A549 (cell line): ENCODE data around the gene VSIG8.

ENCODE experiments used
- MAFK ChIP-seq: fragments of 450-650 bp; IDR thresholded peaks from 2 replicates; pipeline ENCODE4 v1.6.1; 2014; ENCODE audit not compliant: partially characterized antibody
- POLR2A ChIP-seq: IDR thresholded peaks from 2 replicates; pipeline ENCODE4 v1.6.1; 2012; ENCODE audit warnings: mild to moderate bottlenecking, low read length
- RCOR1 ChIP-seq: fragments of 150-350 bp; IDR thresholded peaks from 2 replicates; pipeline ENCODE4 v1.6.1; 2014; ENCODE audit warnings: antibody characterized with exemption, low read length, low read depth
- TF ChIP-seq, protein P1 (sequence below): fragments of >200 bp; sonication (Bioruptor Twin); formaldehyde crosslinking; IDR thresholded peaks from 3 replicates; pipeline ENCODE4 v1.5.1; 2016
- TF ChIP-seq, protein P2 (sequence below): fragments of 450-650 bp; IDR thresholded peaks from 2 replicates; pipeline ENCODE4 v1.6.1; 2014; ENCODE audit warnings: antibody characterized with exemption

DNA sequence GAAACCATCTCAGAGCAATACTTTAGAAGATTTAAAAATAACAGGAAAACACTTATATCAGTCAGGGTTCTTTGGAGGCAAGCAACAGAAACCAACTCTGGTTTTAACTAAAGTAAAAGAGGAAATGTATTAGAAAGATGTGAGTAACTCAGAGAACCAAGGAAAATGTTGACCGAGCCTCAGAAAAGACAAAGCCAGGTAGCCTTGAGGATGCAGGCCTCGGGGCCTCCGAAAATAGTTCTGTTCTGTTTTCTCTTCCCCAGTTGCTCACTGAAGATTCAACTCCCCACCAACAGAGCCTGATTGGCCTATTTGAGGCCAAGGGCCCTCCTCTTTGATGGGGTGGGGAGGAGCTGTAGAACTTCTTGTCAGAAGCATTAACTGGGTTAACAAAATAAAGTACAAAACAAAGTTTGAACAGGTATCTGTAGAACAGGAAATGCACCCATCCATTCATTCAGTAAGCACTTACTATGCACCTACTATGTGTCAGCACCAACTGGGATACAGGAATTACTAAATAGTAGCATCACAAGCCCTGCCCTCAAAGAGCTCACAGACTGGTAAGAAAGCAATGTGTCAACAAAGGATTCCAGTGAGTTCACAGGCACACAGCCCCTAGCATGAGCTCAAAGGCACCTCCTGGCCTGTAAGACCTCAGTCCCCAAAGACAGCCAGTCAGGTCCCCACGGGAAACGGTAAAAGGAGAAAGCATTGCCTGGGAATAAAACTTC, 23.2 kb downstream of the VSIG8 start:
- TF ChIP-seq, protein P1, sequence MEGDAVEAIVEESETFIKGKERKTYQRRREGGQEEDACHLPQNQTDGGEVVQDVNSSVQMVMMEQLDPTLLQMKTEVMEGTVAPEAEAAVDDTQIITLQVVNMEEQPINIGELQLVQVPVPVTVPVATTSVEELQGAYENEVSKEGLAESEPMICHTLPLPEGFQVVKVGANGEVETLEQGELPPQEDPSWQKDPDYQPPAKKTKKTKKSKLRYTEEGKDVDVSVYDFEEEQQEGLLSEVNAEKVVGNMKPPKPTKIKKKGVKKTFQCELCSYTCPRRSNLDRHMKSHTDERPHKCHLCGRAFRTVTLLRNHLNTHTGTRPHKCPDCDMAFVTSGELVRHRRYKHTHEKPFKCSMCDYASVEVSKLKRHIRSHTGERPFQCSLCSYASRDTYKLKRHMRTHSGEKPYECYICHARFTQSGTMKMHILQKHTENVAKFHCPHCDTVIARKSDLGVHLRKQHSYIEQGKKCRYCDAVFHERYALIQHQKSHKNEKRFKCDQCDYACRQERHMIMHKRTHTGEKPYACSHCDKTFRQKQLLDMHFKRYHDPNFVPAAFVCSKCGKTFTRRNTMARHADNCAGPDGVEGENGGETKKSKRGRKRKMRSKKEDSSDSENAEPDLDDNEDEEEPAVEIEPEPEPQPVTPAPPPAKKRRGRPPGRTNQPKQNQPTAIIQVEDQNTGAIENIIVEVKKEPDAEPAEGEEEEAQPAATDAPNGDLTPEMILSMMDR: no peak
- TF ChIP-seq, protein P2, sequence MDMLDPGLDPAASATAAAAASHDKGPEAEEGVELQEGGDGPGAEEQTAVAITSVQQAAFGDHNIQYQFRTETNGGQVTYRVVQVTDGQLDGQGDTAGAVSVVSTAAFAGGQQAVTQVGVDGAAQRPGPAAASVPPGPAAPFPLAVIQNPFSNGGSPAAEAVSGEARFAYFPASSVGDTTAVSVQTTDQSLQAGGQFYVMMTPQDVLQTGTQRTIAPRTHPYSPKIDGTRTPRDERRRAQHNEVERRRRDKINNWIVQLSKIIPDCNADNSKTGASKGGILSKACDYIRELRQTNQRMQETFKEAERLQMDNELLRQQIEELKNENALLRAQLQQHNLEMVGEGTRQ: no peak
- TF ChIP-seq MAFK: no peak
- TF ChIP-seq RCOR1: no peak
- no peak for TF ChIP-seq POLR2A
